Astrocyte (in vitro differentiated cells and primary cell): Measurements from ENCODE around the gene TOM1L2.

ENCODE experiments used
- EZH2 ChIP-seq: IDR thresholded peaks from 2 replicates; pipeline ENCODE4 v1.6.1; 2012; ENCODE audit warnings: mild to moderate bottlenecking, low read length, inconsistent platforms; ENCODE audit not compliant: insufficient read depth
- TF ChIP-seq, protein P1 (sequence below): IDR thresholded peaks from 2 replicates; pipeline ENCODE4 v1.5.1; 2011; ENCODE audit warnings: low read depth, mild to moderate bottlenecking, inconsistent platforms, low read length, moderate library complexity; ENCODE audit not compliant: insufficient read depth

DNA sequence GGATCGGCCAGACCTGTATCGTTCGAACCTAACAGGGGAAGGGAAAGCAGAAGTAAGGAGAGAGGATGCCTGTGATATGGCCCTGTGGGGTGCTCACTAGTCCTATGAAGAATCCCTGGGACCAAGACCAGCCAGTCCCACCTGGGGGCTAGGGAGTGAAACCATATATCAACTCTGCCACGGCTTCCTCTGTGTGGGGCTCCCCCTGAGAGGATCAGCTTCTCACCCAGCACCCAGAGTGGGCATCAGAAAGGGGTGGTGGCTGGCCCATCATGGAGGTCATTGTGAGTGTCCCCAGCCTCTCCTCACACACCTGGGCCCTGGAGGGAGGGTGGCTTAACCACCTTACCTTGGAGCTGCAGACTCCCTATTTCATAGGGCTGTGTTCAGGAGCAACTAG is 105.3 kb downstream of the TOM1L2 start:
- TF ChIP-seq, protein P1, sequence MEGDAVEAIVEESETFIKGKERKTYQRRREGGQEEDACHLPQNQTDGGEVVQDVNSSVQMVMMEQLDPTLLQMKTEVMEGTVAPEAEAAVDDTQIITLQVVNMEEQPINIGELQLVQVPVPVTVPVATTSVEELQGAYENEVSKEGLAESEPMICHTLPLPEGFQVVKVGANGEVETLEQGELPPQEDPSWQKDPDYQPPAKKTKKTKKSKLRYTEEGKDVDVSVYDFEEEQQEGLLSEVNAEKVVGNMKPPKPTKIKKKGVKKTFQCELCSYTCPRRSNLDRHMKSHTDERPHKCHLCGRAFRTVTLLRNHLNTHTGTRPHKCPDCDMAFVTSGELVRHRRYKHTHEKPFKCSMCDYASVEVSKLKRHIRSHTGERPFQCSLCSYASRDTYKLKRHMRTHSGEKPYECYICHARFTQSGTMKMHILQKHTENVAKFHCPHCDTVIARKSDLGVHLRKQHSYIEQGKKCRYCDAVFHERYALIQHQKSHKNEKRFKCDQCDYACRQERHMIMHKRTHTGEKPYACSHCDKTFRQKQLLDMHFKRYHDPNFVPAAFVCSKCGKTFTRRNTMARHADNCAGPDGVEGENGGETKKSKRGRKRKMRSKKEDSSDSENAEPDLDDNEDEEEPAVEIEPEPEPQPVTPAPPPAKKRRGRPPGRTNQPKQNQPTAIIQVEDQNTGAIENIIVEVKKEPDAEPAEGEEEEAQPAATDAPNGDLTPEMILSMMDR, result no peak
- no peak for TF ChIP-seq EZH2
